A375 (cell line): Measurements from ENCODE around the gene MRGPRX2. TPM values are rescaled to one million over a fixed set of nuclear protein-coding genes. Genes with fewer than 3 reads are reported as not detected.

ENCODE experiments used
- total RNA-seq: library from RNA; depleted of rRNA; stranded (reverse); fragments of >200 nt; shearing (Covaris generic); gene quantifications from 2 replicates; pipeline ENCODE4 v1.2.3, GENCODE V29; 2014; rRNA removed

Gene MRGPRX2
- total RNA-seq = not detected in 2 replicates

GRCh38 chr11:19060629-19061028 lies at the start of gene MRGPRX2:
TSS of gene MRGPRX2 (minus strand) at chr11:19060717. CDS start at chr11:19056402, 4,315 bp downstream.

Other genes with a start within 250 kb of the MRGPRX2 start
- not detected in 2 replicates for gene MRGPRX1, start 121.3 kb downstream of the MRGPRX2 start, total RNA-seq
- gene ZDHHC13, start 56.5 kb upstream of the MRGPRX2 start, total RNA-seq = 10.6 and 11.2 TPM in 2 replicates
- gene CSRP3, start 141.3 kb upstream of the MRGPRX2 start, total RNA-seq = not detected in 2 replicates
- gene E2F8, start 180.2 kb upstream of the MRGPRX2 start, total RNA-seq = 3.0 and 5.0 TPM in 2 replicates